ENCODE results near the gene FCHSD2. TPM values are rescaled to one million over a fixed set of nuclear protein-coding genes. Genes with fewer than 3 reads are reported as not detected.
A peak's percentile ranks its signal among the peaks of the same experiment; 100 is the strongest.

FCHSD2 gene
- total and polyA plus RNA-seq, 2 of the 8 experiments (the other 6 are each of a cell fraction or from before 2014, with no cell fraction given), result 4.1 to 7.8 TPM

GRCh38 chr11:72826191-72826941, 315.8 kb downstream of the FCHSD2 start:
- H3K36me3 ChIP-seq (ENCODE audit: control insufficient read depth in 2 of 4, insufficient read depth in 4 of 4, low read length in 3 of 4), result no peaks in the 10 kb centered on the region; a peak in 1 of 8 replicates
- H3K56ac ChIP-seq (replicated peaks; ENCODE audit: insufficient read length, low read depth, low read length), result no peak overlapping the region
- H3K23ac ChIP-seq (ENCODE audit: insufficient read length), result no peak overlapping the region
- H3K23me2 ChIP-seq (ENCODE audit: low read depth, low read length), result peaks cover 11% of the 10 kb centered on the region
- CTCF ChIA-PET (ENCODE audit: partially characterized antibody), result interaction anchor here (0.6 to 11.9 kb wide), 6 partner anchors 20 to 1413 kb away, joined by 3 to 258 read pairs (median 4); no protein-coding TSS in a partner anchor
- H3K4me1 ChIP-seq (replicated peaks in 1 of 4; ENCODE audit: control insufficient read depth in 3 of 4, insufficient read depth in 4 of 4, low read length in 3 of 4), result peaks cover 0 to 7% (median 4%) of the 10 kb centered on the region in 4 experiments; a peak in 5 of 7 replicates
- H2AFZ ChIP-seq (ENCODE audit: low read length), result no peak overlapping the region
- H3K9ac ChIP-seq (replicated peaks in 1 of 4; ENCODE audit: extremely low read depth in 1 of 4, low read depth in 3 of 4, low read length in 3 of 4), result no peak overlapping the region
- no peak overlapping the region for H2BK15ac ChIP-seq (ENCODE audit: low read length)
- H3K9me3 ChIP-seq (ENCODE audit: insufficient read depth in 2 of 2, low read depth in 1 of 2, low read length in 1 of 2), result no peaks in the 10 kb centered on the region
- no peak overlapping the region for H4K8ac ChIP-seq (ENCODE audit: extremely low read depth, insufficient read depth, low read length)
- H2BK120ac ChIP-seq (replicated peaks; ENCODE audit: low read depth, low read length), result no peak overlapping the region
- H3K79me1 ChIP-seq (ENCODE audit: low read depth, low read length), result no peaks in the 10 kb centered on the region
- H4K20me1 ChIP-seq (replicated peaks in 1 of 2; ENCODE audit: control insufficient read depth in 1 of 2, insufficient read depth in 2 of 2, low read length in 2 of 2), result peaks cover 0 to 2% of the 10 kb centered on the region in 2 experiments
- no peak overlapping the region for H4K91ac ChIP-seq (replicated peaks; ENCODE audit: insufficient read length, low read length)
- peaks cover 0 to 13% (median 9%) of the 10 kb centered on the region in 4 experiments; a peak in 6 of 7 replicates for H3K27me3 ChIP-seq (replicated peaks in 1 of 4; ENCODE audit: control insufficient read depth in 3 of 4, extremely low read depth in 1 of 4, insufficient read depth in 3 of 4, low read length in 3 of 4)
- H3K4ac ChIP-seq (replicated peaks; ENCODE audit: insufficient read length, low read depth, low read length), result no peak overlapping the region
- 82% methylated on average over 13 of the region's 15 CpGs; no CpG with 5 or more reads in 1 of the 2 experiments for WGBS, 2 experiments (ENCODE audit: extremely low coverage in 1 of 2, insufficient coverage in 1 of 2, insufficient read length in 1 of 2, insufficient replicate concordance in 2 of 2, low coverage in 1 of 2, low lambda C conversion rate in 2 of 2, missing lambda C conversion rate in 1 of 2)
- no peak overlapping the region for H3K4me3 ChIP-seq (ENCODE audit: extremely low read depth in 1 of 4, insufficient read depth in 2 of 4, low read depth in 3 of 4, low read length in 4 of 4)
- H3K27ac ChIP-seq (ENCODE audit: low read depth, low read length), result no peak overlapping the region
- no peak overlapping the region for H3K14ac ChIP-seq (ENCODE audit: insufficient read length)
- no peaks in the 10 kb centered on the region for H3K79me2 ChIP-seq (ENCODE audit: control insufficient read depth in 1 of 2, insufficient read depth in 2 of 2, low read length in 2 of 2)
- H2BK12ac ChIP-seq (ENCODE audit: low read depth, low read length), result 0 out of 2 replicates have a peak overlapping the region, but pooled peaks have one; percentile 27
- no peak overlapping the region for H2BK20ac ChIP-seq (ENCODE audit: low read length)
- H4K5ac ChIP-seq (ENCODE audit: insufficient read length, low read depth, low read length), result no peak overlapping the region
- no peak for FAIRE-seq
- no peak for DNase-seq (ENCODE audit: low read depth in 1 of 2, low spot score in 2 of 2)
- H3K18ac ChIP-seq (ENCODE audit: extremely low read depth, low read length), result no peak overlapping the region
- POLR2A ChIA-PET (ENCODE audit: partially characterized antibody), result interaction anchor here (1.0 to 1.4 kb wide), 3 partner anchors 10 to 101 kb away, joined by 3 read pairs; no protein-coding TSS in a partner anchor
- no peak overlapping the region for H2AK5ac ChIP-seq (ENCODE audit: low read depth, low read length)
- no peak overlapping the region for H3K4me2 ChIP-seq (ENCODE audit: insufficient read depth in 1 of 2, low read depth in 2 of 2, low read length in 2 of 2)
- no peak overlapping the region for H2BK5ac ChIP-seq (ENCODE audit: low read depth, low read length)
- TF ChIP-seq EGR1 (IDR thresholded peaks at IDR 0.05; ENCODE audit: borderline replicate concordance, low read depth, low read length), result no peak
- TF ChIP-seq CBX8 (IDR thresholded peaks at IDR 0.05; ENCODE audit: borderline replicate concordance, low read depth, low read length), result no peak
- no peak for TF ChIP-seq RNF2 (IDR thresholded peaks at IDR 0.05; ENCODE audit: borderline replicate concordance, low read depth, low read length, missing control alignments, poor library complexity, severe bottlenecking)
